ENCODE measurements around the gene CA14. TPM values are rescaled to one million over a fixed set of nuclear protein-coding genes. Genes with fewer than 3 reads are reported as not detected.

The CA14 gene
- total RNA-seq, 2 experiments from 2014 or later: not detected

DNA sequence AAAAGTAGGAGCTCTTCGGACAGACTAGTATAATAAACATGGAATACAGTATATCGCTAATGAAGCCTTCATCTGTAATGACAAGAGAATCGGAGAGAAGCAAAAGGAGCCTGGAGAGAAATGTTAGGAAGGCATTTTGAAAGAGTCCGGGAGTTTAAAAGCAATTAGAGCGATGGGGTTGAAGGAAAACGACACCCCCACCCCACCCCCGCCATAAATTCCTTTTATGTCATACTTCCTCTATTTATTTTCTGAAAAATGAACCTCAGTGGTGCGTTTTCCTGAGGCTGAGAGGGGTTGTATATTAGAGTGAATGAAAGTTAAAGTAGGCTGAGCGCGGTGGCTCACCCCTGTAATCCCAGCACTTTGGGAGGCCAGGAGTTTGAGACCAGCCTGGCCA is 11.9 kb downstream of the CA14 start:
- Mint-ChIP-seq H3K4me3 (peak overlapping the region; percentile 94), H3K4me1 (peaks cover 33% of the 10 kb centered on the region), H3K36me3 (peaks cover 30% of the 10 kb centered on the region), H3K9me3 (ENCODE audit: low read depth) (no peaks in the 10 kb centered on the region), H3K27me3 (no peaks in the 10 kb centered on the region), H3K27ac (peak overlapping the region; percentile 99)
- DNase-seq (no peak), ATAC-seq (no peak)
- CTCF ChIA-PET: interaction anchor here (0.7 to 2.8 kb wide), 9 partner anchors 9 to 291 kb away, joined by 3 to 22 read pairs (median 3); partner anchors contain the start of genes CA14 and CIART

- Mint-ChIP-seq H3K4me3 (no peak overlapping the region), H3K4me1 (peaks cover 28% of the 10 kb centered on the region), H3K36me3 (peaks cover 15% of the 10 kb centered on the region), H3K9me3 (ENCODE audit: low read depth) (no peaks in the 10 kb centered on the region), H3K27me3 (no peaks in the 10 kb centered on the region), H3K27ac (no peak overlapping the region)
- DNase-seq (no peak), ATAC-seq (no peak)
- CTCF ChIA-PET: interaction anchor here (5.1 kb wide), 1 partner anchor 15 kb away, joined by 29 read pairs; the partner anchor contains the start of gene CA14
Observed at GRCh38 chr1:150271291-150271959, 13.9 kb downstream of the CA14 start.

GRCh38 chr1:150273311-150273710 is 15.7 kb downstream of the CA14 start:
- Mint-ChIP-seq H3K27ac (no peak overlapping the region), H3K36me3 (peaks cover 2% of the 10 kb centered on the region), H3K4me3 (no peak overlapping the region), H3K4me1 (peaks cover 11% of the 10 kb centered on the region), H3K9me3 (ENCODE audit: low read depth) (no peaks in the 10 kb centered on the region), H3K27me3 (no peaks in the 10 kb centered on the region)
- CTCF ChIA-PET: interaction anchor here (1.1 to 5.1 kb wide), 3 partner anchors 14 to 21 kb away, joined by 3 to 29 read pairs (median 4); partner anchors contain the start of gene CA14
- DNase-seq: no peak
- ATAC-seq: no peak

GRCh38 chr1:150280138-150280707 is 22.6 kb downstream of the CA14 start:
- CTCF ChIA-PET: interaction anchor here (2.4 to 9.7 kb wide), 2 partner anchors 18 to 25 kb away, joined by 15 to 89 read pairs; partner anchors contain the start of gene CA14
- H3K36me3 Mint-ChIP-seq: no peaks in the 10 kb centered on the region
- no peak overlapping the region for H3K27ac Mint-ChIP-seq
- ATAC-seq: no peak
- no peak for DNase-seq
- H3K9me3 Mint-ChIP-seq (ENCODE audit: low read depth): no peaks in the 10 kb centered on the region
- H3K4me3 Mint-ChIP-seq: peak overlapping the region; percentile 12
- peaks cover 23% of the 10 kb centered on the region for H3K4me1 Mint-ChIP-seq
- peaks cover 7% of the 10 kb centered on the region for H3K27me3 Mint-ChIP-seq

DNA sequence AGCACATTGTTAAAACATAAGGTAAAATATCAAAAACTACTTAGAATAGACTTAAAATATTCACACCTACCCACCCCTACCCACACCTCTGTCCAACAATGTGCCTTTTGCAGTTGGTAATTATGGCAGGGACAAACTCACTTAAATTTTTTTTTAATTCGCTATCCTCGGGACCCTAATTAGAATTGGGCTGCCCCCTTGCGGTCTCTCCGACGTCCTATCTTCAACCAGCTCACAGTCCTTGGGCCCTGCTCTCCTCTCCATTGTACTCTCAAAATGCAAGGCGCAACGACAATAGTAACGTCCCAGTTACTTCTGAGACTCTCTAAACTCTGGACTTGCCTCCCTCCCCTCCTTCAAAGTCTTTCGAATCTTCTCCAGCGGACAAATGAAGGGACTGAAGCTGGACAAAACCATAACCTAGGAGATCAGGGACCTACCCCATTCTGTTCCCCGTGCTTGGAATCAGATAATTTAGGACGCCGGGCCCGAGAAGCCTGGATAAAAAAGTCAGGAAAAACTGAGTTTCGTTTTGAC is 23.7 kb downstream of the CA14 start:
- DNase-seq (peak; percentile 76), ATAC-seq (peak; percentile 42)
- H3K27ac Mint-ChIP-seq: peak overlapping the region; percentile 71
- no peaks in the 10 kb centered on the region for H3K9me3 Mint-ChIP-seq (ENCODE audit: low read depth)
- CTCF ChIA-PET: interaction anchor here (1.0 to 9.7 kb wide), 6 partner anchors 12 to 281 kb away, joined by 3 to 89 read pairs (median 4); partner anchors contain the start of genes APH1A and CA14
- H3K27me3 Mint-ChIP-seq: peaks cover 7% of the 10 kb centered on the region
- H3K4me1 Mint-ChIP-seq: peaks cover 23% of the 10 kb centered on the region
- no peaks in the 10 kb centered on the region for H3K36me3 Mint-ChIP-seq
- peak overlapping the region; percentile 81 for H3K4me3 Mint-ChIP-seq

DNA sequence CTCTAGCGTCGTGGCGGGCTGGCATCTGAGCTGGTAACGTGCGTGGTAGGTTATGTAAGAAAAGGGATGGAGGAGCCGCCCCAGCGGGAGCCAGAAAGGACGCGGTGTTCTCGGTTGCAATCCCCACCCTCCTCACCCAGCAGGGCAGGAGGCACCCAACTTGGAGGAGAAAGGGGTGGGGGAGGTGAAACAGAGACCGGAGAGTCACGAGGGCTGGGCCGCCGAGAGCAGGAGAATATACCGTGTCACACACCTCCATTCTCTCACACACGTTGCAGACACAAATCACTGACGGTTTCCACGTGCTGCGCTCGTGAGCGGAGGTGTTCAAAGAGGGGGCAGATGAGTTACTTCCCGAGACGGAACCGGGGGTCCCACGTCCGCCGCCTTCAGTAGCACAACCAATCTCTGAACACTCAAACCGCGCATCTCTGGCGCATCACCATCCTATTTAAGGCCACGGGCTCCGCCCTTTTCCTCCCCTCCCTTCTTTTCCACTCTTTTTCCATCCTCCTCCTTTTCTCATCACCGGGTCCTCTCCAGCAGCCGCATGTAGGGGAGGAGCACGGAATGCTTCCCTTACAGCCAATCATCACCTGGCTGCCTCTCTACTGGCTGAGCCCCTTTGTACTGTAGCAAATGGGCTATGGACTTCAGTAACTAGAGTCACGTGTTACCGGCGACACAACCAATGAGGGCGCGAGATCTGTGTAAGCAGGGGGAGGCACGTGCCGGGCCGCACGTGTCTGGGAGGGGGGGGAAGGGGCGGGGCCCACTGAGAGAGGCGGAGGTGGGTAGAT is 24.4 kb downstream of the CA14 start, which contains the start of gene CIART:
Gene CIART (plus strand): TSS at position 797 of the 800 bp plus-strand sequence. CDS start 714 bp downstream, outside the sequence.
- ATAC-seq (peak; percentile 95), DNase-seq (peak; percentile 88)
- H3K27me3 Mint-ChIP-seq: peaks cover 7% of the 10 kb centered on the region
- H3K27ac Mint-ChIP-seq: peak within 1 kb of the TSS; percentile 71
- peaks cover 23% of the 10 kb centered on the region for H3K4me1 Mint-ChIP-seq
- no peaks in the 10 kb centered on the region for H3K9me3 Mint-ChIP-seq (ENCODE audit: low read depth)
- no peaks in the 10 kb centered on the region for H3K36me3 Mint-ChIP-seq
- CTCF ChIA-PET: interaction anchor here (1.0 to 9.7 kb wide), 7 partner anchors 13 to 280 kb away, joined by 3 to 89 read pairs (median 4); partner anchors contain the start of genes APH1A and CA14
- peak within 1 kb of the TSS; percentile 81 for H3K4me3 Mint-ChIP-seq

GRCh38 chr1:150282558-150282958 is 25.0 kb downstream of the CA14 start:
- Mint-ChIP-seq H3K27ac (no peak overlapping the region), H3K36me3 (no peaks in the 10 kb centered on the region), H3K9me3 (ENCODE audit: low read depth) (no peaks in the 10 kb centered on the region), H3K4me3 (peak overlapping the region; percentile 81), H3K27me3 (peaks cover 7% of the 10 kb centered on the region), H3K4me1 (peaks cover 23% of the 10 kb centered on the region)
- ATAC-seq: no peak
- DNase-seq: no peak
- CTCF ChIA-PET: interaction anchor here (0.7 to 9.7 kb wide), 3 partner anchors 13 to 722 kb away, joined by 4 to 89 read pairs (median 5); partner anchors contain the start of genes APH1A and CA14

DNA sequence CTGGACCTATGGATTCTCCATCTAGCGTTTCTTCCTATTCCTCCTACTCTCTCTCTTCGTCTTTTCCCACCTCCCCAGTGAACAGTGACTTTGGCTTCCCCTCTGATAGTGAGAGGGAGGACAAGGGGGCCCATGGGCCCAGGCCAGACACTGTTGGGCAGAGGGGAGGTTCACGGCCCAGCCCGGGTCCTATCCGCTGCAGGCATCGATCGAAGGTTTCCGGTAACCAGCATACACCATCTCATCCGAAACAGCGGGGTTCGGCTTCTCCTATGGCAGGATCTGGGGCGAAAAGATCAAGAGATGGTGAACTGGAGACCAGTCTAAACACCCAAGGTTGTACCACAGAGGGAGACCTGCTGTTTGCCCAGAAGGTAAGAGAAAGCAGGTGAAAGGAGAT is 25.7 kb downstream of the CA14 start:
- Mint-ChIP-seq H3K9me3 (ENCODE audit: low read depth) (no peaks in the 10 kb centered on the region), H3K27me3 (peaks cover 7% of the 10 kb centered on the region), H3K36me3 (no peaks in the 10 kb centered on the region), H3K4me3 (no peak overlapping the region), H3K27ac (no peak overlapping the region), H3K4me1 (peaks cover 23% of the 10 kb centered on the region)
- ATAC-seq: no peak
- no peak for DNase-seq
- CTCF ChIA-PET: interaction anchor here (1.2 to 9.7 kb wide), 2 partner anchors 14 to 28 kb away, joined by 4 to 89 read pairs; partner anchors contain the start of genes APH1A and CA14

DNA sequence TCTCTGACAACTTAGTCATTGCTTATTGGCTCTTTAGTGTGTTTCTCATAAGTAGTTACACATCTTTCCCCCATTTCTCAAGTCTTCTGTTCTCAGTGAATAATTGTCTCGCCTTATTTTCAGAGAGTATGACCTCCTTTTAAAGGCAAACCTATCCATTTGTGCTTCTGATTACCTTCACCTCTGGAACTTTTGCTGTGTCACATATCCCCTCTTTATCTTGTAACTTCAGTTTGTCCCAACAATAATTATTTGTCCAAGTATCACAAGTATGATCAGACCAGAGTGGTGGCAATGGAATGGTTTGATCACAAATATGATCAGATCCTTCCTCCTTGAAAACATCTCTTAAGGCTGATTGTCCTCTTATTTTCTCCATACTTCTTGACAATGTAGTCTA is 30.8 kb downstream of the CA14 start:
- Mint-ChIP-seq H3K27me3 (no peaks in the 10 kb centered on the region), H3K4me3 (no peak overlapping the region), H3K4me1 (peaks cover 7% of the 10 kb centered on the region), H3K27ac (no peak overlapping the region), H3K36me3 (no peaks in the 10 kb centered on the region), H3K9me3 (ENCODE audit: low read depth) (no peaks in the 10 kb centered on the region)
- CTCF ChIA-PET: interaction anchor here (1.4 kb wide), 1 partner anchor 19 kb away, joined by 3 read pairs; the partner anchor contains the start of gene APH1A
- DNase-seq (no peak), ATAC-seq (no peak)

DNA sequence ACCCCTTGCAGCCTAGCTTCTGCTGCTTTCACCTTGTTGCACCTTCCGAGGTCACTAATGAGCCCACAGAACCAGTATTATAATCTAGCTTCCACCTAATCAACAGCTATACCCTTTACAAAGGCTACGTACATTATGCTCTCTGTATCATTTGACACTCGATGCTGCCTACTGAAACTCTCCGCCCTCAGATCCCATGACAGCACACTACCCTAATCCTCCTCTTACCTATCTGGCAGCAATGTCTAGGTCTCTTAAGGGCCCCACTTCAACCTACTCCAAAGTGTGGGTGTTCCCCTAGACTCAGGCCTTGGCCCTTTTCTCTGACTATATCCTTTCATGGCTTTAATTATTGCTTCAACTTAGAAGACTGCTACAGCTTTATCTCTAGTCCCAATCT is 31.2 kb downstream of the CA14 start:
- Mint-ChIP-seq H3K4me1 (peaks cover 9% of the 10 kb centered on the region), H3K36me3 (no peaks in the 10 kb centered on the region), H3K27me3 (no peaks in the 10 kb centered on the region), H3K4me3 (no peak overlapping the region), H3K27ac (no peak overlapping the region), H3K9me3 (ENCODE audit: low read depth) (no peaks in the 10 kb centered on the region)
- ATAC-seq: no peak
- CTCF ChIA-PET: interaction anchor here (0.7 kb wide), 1 partner anchor 970 kb away, joined by 4 read pairs; no protein-coding TSS in a partner anchor
- DNase-seq: no peak

- H3K4me1 Mint-ChIP-seq: peaks cover 41% of the 10 kb centered on the region
- CTCF ChIA-PET: interaction anchor here (3.2 kb wide), 1 partner anchor 37 kb away, joined by 11 read pairs; no protein-coding TSS in a partner anchor
- H3K36me3 Mint-ChIP-seq: peaks cover 22% of the 10 kb centered on the region
- peak; percentile 99 for ATAC-seq
- peak within 1 kb of the TSS; percentile 96 for H3K4me3 Mint-ChIP-seq
- no peaks in the 10 kb centered on the region for H3K9me3 Mint-ChIP-seq (ENCODE audit: low read depth)
- H3K27me3 Mint-ChIP-seq: no peaks in the 10 kb centered on the region
- peak within 1 kb of the TSS; percentile 90 for H3K27ac Mint-ChIP-seq
- DNase-seq: peak; percentile 94
Observed at GRCh38 chr1:150293433-150294253, 36.1 kb downstream of the CA14 start, which contains the start of gene MRPS21. Gene MRPS21 (plus strand): TSS chr1:150293861. CDS start chr1:150294367, 506 bp downstream.

GRCh38 chr1:150295476-150295875 is 37.9 kb downstream of the CA14 start:
- Mint-ChIP-seq H3K4me3 (peak overlapping the region; percentile 21), H3K4me1 (peaks cover 41% of the 10 kb centered on the region), H3K9me3 (ENCODE audit: low read depth) (no peaks in the 10 kb centered on the region), H3K36me3 (peaks cover 25% of the 10 kb centered on the region), H3K27me3 (no peaks in the 10 kb centered on the region), H3K27ac (peak overlapping the region; percentile 9)
- no peak for ATAC-seq
- CTCF ChIA-PET: interaction anchor here (0.7 to 2.5 kb wide), 2 partner anchors 26 to 40 kb away, joined by 3 to 9 read pairs; partner anchors contain the start of gene APH1A
- no peak for DNase-seq

Measured in activated CD8-positive, alpha-beta memory T cell treated with anti-CD3 and anti-CD28 coated beads, Interleukin-2, amount 10 ng/mL, durations not matched to agents 7 days and 5 days (primary cell).